Activated CD4-positive, alpha-beta T cell treated with anti-CD3 and anti-CD28 coated beads, Interleukin-10, Interleukin-2, amounts not matched to agents 100 ng/mL and 50 ng/mL, durations not matched to agents 16 hours and 8 hours (primary cell): Measurements from ENCODE around the gene DNASE1L2.
"Not testable (repeated sequence)": the region's sequence is repeated elsewhere in the genome, so short reads cannot be mapped to it uniquely, and the experiment has no call there.

ENCODE experiments used
- DNase-seq: peaks from one replicate; pipeline ENCODE4 v3.0.0-alpha.2; 2020

Gene DNASE1L2

GRCh38 chr16:2226245-2226793 lies 9.9 kb upstream of the DNASE1L2 start:
- DNase-seq = no peak

GRCh38 chr16:2226918-2227317 lies 9.3 kb upstream of the DNASE1L2 start:
- no peak for DNase-seq

- DNase-seq = no peak
These were observed 8.0 kb upstream of the DNASE1L2 start for GRCh38 chr16:2228161-2228824.

- no peak for DNase-seq
These were observed 7.2 kb upstream of the DNASE1L2 start for GRCh38 chr16:2229091-2229490.

GRCh38 chr16:2229632-2230250 lies 6.5 kb upstream of the DNASE1L2 start:
- DNase-seq = no peak

- no peak for DNase-seq
These were observed 5.9 kb upstream of the DNASE1L2 start for GRCh38 chr16:2230376-2230775.

GRCh38 chr16:2231016-2231931 lies 5.0 kb upstream of the DNASE1L2 start:
- DNase-seq = no peak

GRCh38 chr16:2232094-2232990 lies 3.9 kb upstream of the DNASE1L2 start:
- DNase-seq = no peak

GRCh38 chr16:2233046-2233775 lies 3.0 kb upstream of the DNASE1L2 start:
- DNase-seq = no peak

GRCh38 chr16:2233872-2234812 lies 2.1 kb upstream of the DNASE1L2 start:
- DNase-seq = no peak

GRCh38 chr16:2234813-2235170 lies 1.5 kb upstream of the DNASE1L2 start:
- DNase-seq = no peak

- no peak for DNase-seq
These were observed 1.0 kb upstream of the DNASE1L2 start for GRCh38 chr16:2235234-2235651.

- no peak for DNase-seq
These were observed 428 bp upstream of the DNASE1L2 start for GRCh38 chr16:2235695-2236336.

- no peak for DNase-seq
These were observed 848 bp downstream of the DNASE1L2 start for GRCh38 chr16:2237102-2237482.

GRCh38 chr16:2237493-2238149 lies 1.4 kb downstream of the DNASE1L2 start:
- DNase-seq = no peak

GRCh38 chr16:2238150-2238837 lies 2.0 kb downstream of the DNASE1L2 start:
- DNase-seq = no peak

GRCh38 chr16:2238838-2239675 lies 2.8 kb downstream of the DNASE1L2 start:
- no peak for DNase-seq

- DNase-seq = not testable (repeated sequence)
These were observed 4.1 kb downstream of the DNASE1L2 start for GRCh38 chr16:2240331-2240730.
